ENCODE results near the gene SKAP2.
A peak's percentile ranks its signal among the peaks of the same experiment; 100 is the strongest.

SKAP2 gene

GRCh38 chr7:26735976-26736600 is 128.3 kb downstream of the SKAP2 start:
- no peak for DNase-seq

- DNase-seq, result no peak
Observed at GRCh38 chr7:26729150-26729775, 135.1 kb downstream of the SKAP2 start.

GRCh38 chr7:26726051-26726450 is 138.3 kb downstream of the SKAP2 start:
- DNase-seq, result no peak

- DNase-seq, result no peak
Observed at GRCh38 chr7:26724795-26725194, 139.6 kb downstream of the SKAP2 start.

- no peak for DNase-seq
Observed at GRCh38 chr7:26723129-26723528, 141.3 kb downstream of the SKAP2 start.

- DNase-seq, result no peak
Observed at GRCh38 chr7:26721450-26721849, 142.9 kb downstream of the SKAP2 start.

- no peak for DNase-seq
Observed at GRCh38 chr7:26718063-26718462, 146.3 kb downstream of the SKAP2 start.

GRCh38 chr7:26714438-26714837 is 150.0 kb downstream of the SKAP2 start:
- no peak for DNase-seq

- DNase-seq, result no peak
Observed at GRCh38 chr7:26714006-26714405, 150.4 kb downstream of the SKAP2 start.

GRCh38 chr7:26709210-26709990 is 155.0 kb downstream of the SKAP2 start:
- DNase-seq, result no peak

GRCh38 chr7:26705567-26705966 is 158.8 kb downstream of the SKAP2 start:
- peak; percentile 9 for DNase-seq

GRCh38 chr7:26704786-26705185 is 159.6 kb downstream of the SKAP2 start:
- no peak for DNase-seq

- no peak for DNase-seq
Observed at GRCh38 chr7:26704036-26704435, 160.4 kb downstream of the SKAP2 start.

GRCh38 chr7:26700893-26701292 is 163.5 kb downstream of the SKAP2 start:
- DNase-seq, result no peak

- no peak for DNase-seq
Observed at GRCh38 chr7:26700386-26700785, 164.0 kb downstream of the SKAP2 start.

GRCh38 chr7:26699766-26700165 is 164.6 kb downstream of the SKAP2 start:
- no peak for DNase-seq

GRCh38 chr7:26698806-26699205 is 165.6 kb downstream of the SKAP2 start:
- no peak for DNase-seq

GRCh38 chr7:26698194-26698593 is 166.2 kb downstream of the SKAP2 start:
- DNase-seq, result no peak

GRCh38 chr7:26696978-26697377 is 167.4 kb downstream of the SKAP2 start:
- no peak for DNase-seq

GRCh38 chr7:26696161-26696560 is 168.2 kb downstream of the SKAP2 start:
- no peak for DNase-seq

- no peak for DNase-seq
Observed at GRCh38 chr7:26694713-26695112, 169.7 kb downstream of the SKAP2 start.

GRCh38 chr7:26694141-26694540 is 170.2 kb downstream of the SKAP2 start:
- DNase-seq, result no peak

GRCh38 chr7:26691886-26692285 is 172.5 kb downstream of the SKAP2 start:
- no peak for DNase-seq

GRCh38 chr7:26691406-26691805 is 173.0 kb downstream of the SKAP2 start:
- DNase-seq, result no peak
